ENCODE results near the gene MAPT.
"Not testable (repeated sequence)": the region's sequence is repeated elsewhere in the genome, so short reads cannot be mapped to it uniquely, and the experiment has no call there.

The MAPT gene

GRCh38 chr17:45862127-45862526, 32.2 kb upstream of the MAPT start:
- DNase-seq (ENCODE audit: low read depth): not testable (repeated sequence)

- DNase-seq (ENCODE audit: low read depth): no peak
Observed at GRCh38 chr17:45863857-45864654, 30.3 kb upstream of the MAPT start.

GRCh38 chr17:45867171-45867570, 27.2 kb upstream of the MAPT start:
- no peak for DNase-seq (ENCODE audit: low read depth)

- no peak for DNase-seq (ENCODE audit: low read depth)
Observed at GRCh38 chr17:45867702-45868101, 26.7 kb upstream of the MAPT start.

GRCh38 chr17:45868276-45868675, 26.1 kb upstream of the MAPT start:
- DNase-seq (ENCODE audit: low read depth): no peak

- DNase-seq (ENCODE audit: low read depth): no peak
Observed at GRCh38 chr17:45869676-45870341, 24.5 kb upstream of the MAPT start.

- no peak for DNase-seq (ENCODE audit: low read depth)
Observed at GRCh38 chr17:45870342-45870974, 23.9 kb upstream of the MAPT start.

- no peak for DNase-seq (ENCODE audit: low read depth)
Observed at GRCh38 chr17:45871718-45872117, 22.6 kb upstream of the MAPT start.

- no peak for DNase-seq (ENCODE audit: low read depth)
Observed at GRCh38 chr17:45873728-45874127, 20.6 kb upstream of the MAPT start.

- no peak for DNase-seq (ENCODE audit: low read depth)
Observed at GRCh38 chr17:45874151-45874550, 20.2 kb upstream of the MAPT start.

- no peak for DNase-seq (ENCODE audit: low read depth)
Observed at GRCh38 chr17:45876539-45876938, 17.8 kb upstream of the MAPT start.

GRCh38 chr17:45877467-45877866, 16.9 kb upstream of the MAPT start:
- no peak for DNase-seq (ENCODE audit: low read depth)

- DNase-seq (ENCODE audit: low read depth): no peak
Observed at GRCh38 chr17:45883063-45883462, 11.3 kb upstream of the MAPT start.

- no peak for DNase-seq (ENCODE audit: low read depth)
Observed at GRCh38 chr17:45886852-45887251, 7.5 kb upstream of the MAPT start.

- DNase-seq (ENCODE audit: low read depth): no peak
Observed at GRCh38 chr17:45888392-45888791, 6.0 kb upstream of the MAPT start.

GRCh38 chr17:45889579-45889978, 4.8 kb upstream of the MAPT start:
- no peak for DNase-seq (ENCODE audit: low read depth)

- no peak for DNase-seq (ENCODE audit: low read depth)
Observed at GRCh38 chr17:45893725-45894021, 681 bp upstream of the MAPT start.

GRCh38 chr17:45895304-45895968, 1.1 kb downstream of the MAPT start:
- DNase-seq (ENCODE audit: low read depth): no peak

- DNase-seq (ENCODE audit: low read depth): no peak
Observed at GRCh38 chr17:45895969-45896785, 1.8 kb downstream of the MAPT start.

GRCh38 chr17:45896803-45897693, 2.7 kb downstream of the MAPT start:
- DNase-seq (ENCODE audit: low read depth): no peak

- no peak for DNase-seq (ENCODE audit: low read depth)
Observed at GRCh38 chr17:45900136-45900535, 5.8 kb downstream of the MAPT start.
